ENCODE data around the gene PCP4L1.
"Not testable (repeated sequence)": the region's sequence is repeated elsewhere in the genome, so short reads cannot be mapped to it uniquely, and the experiment has no call there.

The PCP4L1 gene

DNA sequence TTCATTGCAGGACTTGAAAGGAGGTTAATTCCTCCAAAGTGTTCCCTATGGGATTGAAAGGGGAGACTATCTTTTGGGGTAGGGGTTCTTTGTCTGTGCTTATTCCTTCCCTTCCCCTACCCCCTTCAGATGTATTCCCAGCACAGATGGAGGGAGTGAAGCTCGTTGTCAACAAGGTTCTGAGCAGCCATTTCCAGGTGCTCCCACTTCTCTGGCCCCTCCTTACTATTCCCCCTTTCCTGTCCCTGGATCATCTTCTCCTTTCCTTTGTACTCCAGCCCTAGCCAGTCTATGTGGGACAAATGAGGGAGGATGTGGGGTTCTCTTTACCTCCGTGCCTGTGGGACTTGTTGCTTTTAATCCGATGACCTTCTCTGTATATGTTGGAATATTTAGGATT lies 31.8 kb upstream of the PCP4L1 start:
- DNase-seq = no peak
- intact Hi-C loops (cut with DNase I) = loop anchor here (2.0 to 5.0 kb wide), 4 partner anchors 24 to 161 kb away; partner anchors contain the start of genes NDUFS2 and SDHC

- intact Hi-C loops (cut with DNase I) = loop anchor here (2.0 to 5.0 kb wide), 4 partner anchors 25 to 160 kb away; partner anchors contain the start of genes NDUFS2 and SDHC
- DNase-seq = peak; percentile 76 to 96 (median 89)
Observed at GRCh38 chr1:161227196-161227871, 31.2 kb upstream of the PCP4L1 start.

DNA sequence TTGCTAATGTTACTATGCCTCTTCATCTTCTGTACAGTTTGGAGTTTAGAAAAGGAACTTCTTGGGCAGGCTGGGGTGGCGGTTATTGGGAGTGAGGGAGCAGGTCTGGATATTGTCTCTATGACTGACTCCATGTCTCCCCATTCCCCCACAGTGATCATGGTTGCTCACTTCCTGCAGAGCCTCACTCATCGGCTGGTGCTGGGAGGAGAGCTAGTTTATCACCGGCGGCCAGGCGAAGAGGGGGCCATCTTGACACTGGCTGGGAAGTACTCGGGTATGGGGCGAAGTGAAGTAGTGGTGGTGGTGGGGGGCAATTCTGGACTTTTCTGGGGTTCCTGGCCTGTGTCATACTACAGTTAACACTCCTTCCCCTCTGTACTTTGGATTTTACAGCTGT lies 30.5 kb upstream of the PCP4L1 start:
- DNase-seq = no peak
- intact Hi-C loops (cut with DNase I) = loop anchor here (5.0 kb wide), 3 partner anchors 64 to 159 kb away; partner anchors contain the start of gene SDHC

- intact Hi-C loops (cut with DNase I) = loop anchor here (5.0 kb wide), 3 partner anchors 62 to 157 kb away; partner anchors contain the start of gene SDHC
- peak in 1 of 42 donors; percentile 25 for DNase-seq
Observed at GRCh38 chr1:161229896-161230295, 28.6 kb upstream of the PCP4L1 start.

- intact Hi-C loops (cut with DNase I) = no loop called here
- DNase-seq = no peak
Observed at GRCh38 chr1:161230762-161231161, 27.8 kb upstream of the PCP4L1 start.

DNA sequence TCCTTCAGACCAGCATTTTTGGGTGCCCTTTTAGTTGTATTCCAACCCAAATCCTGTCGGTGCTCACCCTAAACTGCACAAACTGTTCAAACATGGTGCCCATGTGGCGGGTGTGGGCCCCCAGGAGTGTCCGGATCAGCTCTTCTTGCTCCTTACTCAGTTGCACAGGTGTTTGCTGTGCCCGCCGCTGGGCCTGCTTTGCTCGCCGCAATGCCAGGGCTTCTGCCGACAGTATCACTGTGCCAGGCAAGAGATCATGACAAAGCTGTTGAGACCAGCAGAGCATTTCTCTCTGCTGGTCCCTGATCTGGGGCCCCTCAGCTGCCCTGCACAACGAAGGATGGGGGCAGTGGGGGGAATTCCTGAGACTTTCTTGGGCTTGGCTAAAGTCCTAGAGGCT lies 25.4 kb upstream of the PCP4L1 start:
- no peak for DNase-seq
- intact Hi-C loops (cut with DNase I) = no loop called here

DNA sequence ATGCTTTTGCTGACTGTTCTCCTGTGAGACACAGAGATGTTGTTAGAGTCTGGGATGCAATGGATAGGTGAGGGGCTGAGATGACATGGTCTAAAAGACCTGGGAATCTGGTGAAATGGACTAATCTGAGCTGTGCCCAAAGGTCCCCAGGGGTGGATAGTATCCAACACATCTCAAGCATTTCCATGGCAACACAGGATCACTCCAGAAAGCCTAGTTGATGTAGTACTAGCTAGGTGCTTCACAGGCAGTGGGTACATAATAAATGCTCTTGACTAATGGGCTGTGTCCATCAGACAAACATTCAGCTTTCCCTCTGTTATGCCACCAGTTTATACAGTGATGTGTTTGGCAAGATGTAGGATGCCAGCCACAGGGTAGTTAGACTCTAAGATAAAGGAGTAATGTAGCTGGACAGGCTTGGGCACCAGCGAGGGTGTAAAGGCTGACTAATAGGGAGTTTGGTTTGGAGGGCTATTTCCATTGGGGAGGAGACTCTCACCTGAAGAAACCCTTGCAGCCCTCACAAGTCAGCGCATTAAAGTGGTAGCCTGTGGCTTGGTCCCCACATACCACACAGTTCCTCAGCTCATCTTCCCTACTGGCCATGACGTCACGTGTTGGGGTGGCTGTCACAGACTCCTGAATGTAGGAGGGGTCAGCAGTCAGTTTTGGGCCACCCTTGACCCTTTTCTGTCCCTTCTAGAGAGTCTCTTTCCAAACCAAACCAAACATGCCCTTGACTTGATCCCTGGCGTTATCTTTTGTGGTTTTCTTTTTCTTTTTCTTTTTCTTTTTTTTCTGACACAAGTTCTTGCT lies 22.4 kb upstream of the PCP4L1 start:
- intact Hi-C loops (cut with DNase I) = no loop called here
- no peak for DNase-seq

DNA sequence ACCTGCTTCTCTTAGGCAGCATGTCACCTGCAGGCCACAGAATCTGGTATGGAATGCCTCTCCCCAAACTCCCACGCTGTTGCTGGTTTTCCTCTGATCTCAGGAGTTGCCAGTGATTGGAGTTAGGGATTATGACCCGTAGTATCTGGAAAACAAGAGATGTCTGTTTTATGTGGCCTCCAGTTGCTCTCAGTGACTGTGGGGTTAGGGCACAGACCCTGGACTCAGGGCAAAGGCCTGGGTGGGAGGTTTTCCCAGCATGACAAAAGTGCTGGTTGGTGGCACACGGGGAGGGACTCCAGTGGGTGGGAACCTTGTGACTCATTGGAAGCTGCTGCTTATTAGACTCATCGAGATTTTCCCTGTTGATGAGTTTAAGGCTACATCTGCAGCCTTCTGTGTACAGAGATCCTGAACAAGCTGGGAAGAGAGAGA lies 20.5 kb upstream of the PCP4L1 start, which contains the start of gene NR1I3:
Gene NR1I3, minus strand, starts transcription at position 165 of the 435 bp plus-strand sequence. CDS start 1,638 bp downstream, outside the sequence.
- peak in 35 of 42 donors; percentile 36 to 85 (median 61) for DNase-seq
- intact Hi-C loops (cut with DNase I) = no loop called here

GRCh38 chr1:161241682-161242081 lies 16.9 kb upstream of the PCP4L1 start:
- intact Hi-C loops (cut with DNase I) = no loop called here

GRCh38 chr1:161242313-161242712 lies 16.2 kb upstream of the PCP4L1 start:
- no peak for DNase-seq
- intact Hi-C loops (cut with DNase I) = no loop called here

More at GRCh38 chr1:161241682-161242081, 16.9 kb upstream of the PCP4L1 start:
- no peak for DNase-seq

GRCh38 chr1:161244888-161245287 lies 13.7 kb upstream of the PCP4L1 start:
- intact Hi-C loops (cut with DNase I) = no loop called here
- no peak for DNase-seq

- intact Hi-C loops (cut with DNase I); DNase-seq: not testable (repeated sequence)
Observed at GRCh38 chr1:161250100-161250499, 8.4 kb upstream of the PCP4L1 start.

- no peak for DNase-seq
- intact Hi-C loops (cut with DNase I) = no loop called here
Observed at GRCh38 chr1:161250829-161251228, 7.7 kb upstream of the PCP4L1 start.

- DNase-seq = no peak
- intact Hi-C loops (cut with DNase I) = no loop called here
Observed at GRCh38 chr1:161251579-161251978, 7.0 kb upstream of the PCP4L1 start.

DNA sequence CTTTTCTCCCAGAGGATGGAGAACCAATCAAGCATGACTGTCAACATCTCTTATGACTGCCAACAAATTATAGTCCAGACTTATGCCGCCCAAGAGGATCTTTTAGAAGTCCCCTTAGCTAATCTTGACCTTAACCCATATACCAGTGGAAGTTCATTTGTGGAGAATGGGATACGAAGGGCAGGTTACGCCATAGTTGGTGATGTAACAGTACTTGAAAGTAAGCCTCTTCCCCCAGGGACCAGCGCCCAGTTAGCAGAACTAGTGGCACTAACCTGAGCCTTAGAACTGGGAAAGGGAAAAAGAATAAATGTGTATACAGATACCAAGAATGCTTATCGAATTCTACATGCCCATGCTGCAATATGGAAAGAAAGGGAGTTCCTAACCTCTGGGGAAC lies 3.2 kb upstream of the PCP4L1 start:
- intact Hi-C loops (cut with DNase I); DNase-seq: not testable (repeated sequence)

GRCh38 chr1:161255955-161256520 lies 2.5 kb upstream of the PCP4L1 start:
- intact Hi-C loops (cut with DNase I); DNase-seq: not testable (repeated sequence)

DNA sequence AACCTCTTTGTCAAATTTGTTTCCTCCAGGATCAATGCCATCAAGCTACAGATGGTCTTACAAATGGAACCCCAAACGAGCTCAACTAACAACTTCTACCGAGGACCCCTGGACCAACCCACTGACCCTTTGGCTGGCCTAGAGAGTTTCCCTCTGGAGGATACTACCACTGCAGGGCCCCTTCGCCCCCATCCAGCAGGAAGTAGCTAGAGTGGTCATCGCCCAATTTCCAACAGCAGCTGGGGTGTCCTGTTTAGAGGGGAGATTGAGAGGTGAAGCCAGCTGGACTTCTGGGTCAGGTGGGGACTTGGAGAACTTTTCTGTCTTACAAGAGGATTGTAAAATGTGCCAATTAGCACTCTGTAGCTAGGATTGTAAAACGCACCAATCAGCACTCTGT lies 1.4 kb upstream of the PCP4L1 start:
- DNase-seq; intact Hi-C loops (cut with DNase I): not testable (repeated sequence)

DNA sequence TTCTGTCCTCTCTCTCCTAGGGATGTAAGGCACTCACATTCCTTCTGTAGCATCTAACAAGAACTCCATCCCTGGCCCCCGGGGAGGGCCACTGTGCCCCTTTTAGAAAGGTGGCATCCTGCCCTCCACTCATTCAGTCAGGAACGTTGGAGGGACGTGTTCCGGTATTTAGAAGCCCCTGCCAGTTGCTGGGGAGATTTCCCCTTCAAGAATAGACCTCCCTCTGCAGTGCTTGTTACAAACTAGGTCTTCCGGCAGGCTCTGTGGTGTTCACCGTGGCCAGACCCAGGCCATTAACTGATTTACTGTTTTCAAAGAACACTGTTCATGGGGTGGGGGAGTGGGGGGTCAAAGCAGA lies 779 bp downstream of the PCP4L1 start:
- peak in 1 of 42 donors; percentile 32 for DNase-seq
- intact Hi-C loops (cut with DNase I) = no loop called here

DNA sequence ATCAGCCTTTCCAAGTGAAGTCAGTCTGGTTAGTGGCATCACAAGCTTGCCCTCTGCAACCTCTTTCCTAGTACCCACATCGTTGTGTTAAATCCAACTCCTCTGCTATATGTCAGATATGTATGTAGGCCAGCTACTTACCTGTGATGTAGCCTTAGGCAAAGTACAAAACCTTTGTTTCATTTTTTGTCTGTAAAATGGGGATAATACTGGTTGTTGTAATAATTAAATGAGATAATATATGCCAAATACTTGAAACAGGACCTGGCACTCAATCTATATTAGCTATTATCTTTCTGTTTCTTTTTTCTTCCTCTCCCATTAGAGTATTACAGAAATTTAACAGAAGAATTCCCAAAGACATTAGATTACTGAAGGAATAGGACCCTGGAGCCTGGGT lies 1.2 kb downstream of the PCP4L1 start:
- DNase-seq = no peak
- intact Hi-C loops (cut with DNase I) = no loop called here

Data from head of caudate nucleus (tissue), 42 donors.